GM19395 (cell line): ENCODE data around the gene FBLN1.
"Not testable (repeated sequence)": the region's sequence is repeated elsewhere in the genome, so short reads cannot be mapped to it uniquely, and the experiment has no call there.

Experiments used
- ATAC-seq: cut with Tn5 transposase; IDR thresholded peaks from one replicate; pipeline ENCODE4 v1.9.1; 2021; ENCODE audit warnings: mild to moderate bottlenecking, moderate library complexity; ENCODE audit not compliant: unreplicated experiment

FBLN1 gene

DNA sequence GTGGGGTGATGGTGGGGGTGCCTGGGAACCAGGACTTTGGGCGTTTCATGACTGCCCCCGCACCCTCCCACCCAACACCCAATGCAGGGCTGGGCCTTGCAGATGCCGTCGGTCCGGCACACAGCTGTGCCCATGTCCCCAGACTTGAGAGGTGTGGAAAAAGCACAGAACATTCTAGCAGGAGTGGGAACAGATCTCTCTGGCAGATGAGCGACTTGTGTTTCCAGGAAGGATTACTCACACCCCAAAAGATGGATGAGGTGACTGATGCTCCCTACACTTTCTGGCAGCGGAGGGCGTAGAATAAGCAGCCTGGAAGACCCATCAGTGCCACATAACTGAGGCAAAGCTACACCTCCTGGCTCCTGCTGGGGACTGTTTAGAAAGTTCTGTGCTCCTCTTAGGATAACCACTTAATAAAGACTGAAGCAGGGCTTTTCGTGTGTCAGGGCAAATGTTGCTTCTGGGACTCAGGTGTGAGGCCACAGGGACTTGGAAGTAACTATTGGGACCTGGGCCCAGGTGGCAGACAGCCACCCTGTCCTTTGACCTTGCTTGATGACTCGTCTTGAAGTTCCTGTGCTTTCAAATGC is 24.2 kb downstream of the FBLN1 start:
- no peak for ATAC-seq

DNA sequence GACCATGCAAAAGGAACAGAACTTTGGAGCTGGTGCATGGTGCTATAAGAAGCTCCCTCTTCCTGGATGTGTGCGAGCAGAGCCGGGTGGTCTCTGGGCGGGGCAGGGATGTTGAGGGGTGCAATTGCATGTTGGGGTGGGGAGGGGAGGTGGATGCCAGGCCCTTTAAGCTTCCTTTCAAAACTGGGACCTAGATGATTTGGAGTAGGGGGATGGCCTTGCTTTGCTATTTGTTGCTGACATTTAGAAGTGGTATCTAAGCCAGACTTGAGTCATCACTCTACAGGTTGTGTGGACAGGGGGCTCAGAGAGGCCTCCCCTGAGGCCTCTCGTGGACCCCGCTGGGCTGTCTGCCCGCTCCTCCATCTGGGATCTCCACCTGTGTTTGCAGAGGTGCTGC is 24.8 kb downstream of the FBLN1 start:
- ATAC-seq = no peak

DNA sequence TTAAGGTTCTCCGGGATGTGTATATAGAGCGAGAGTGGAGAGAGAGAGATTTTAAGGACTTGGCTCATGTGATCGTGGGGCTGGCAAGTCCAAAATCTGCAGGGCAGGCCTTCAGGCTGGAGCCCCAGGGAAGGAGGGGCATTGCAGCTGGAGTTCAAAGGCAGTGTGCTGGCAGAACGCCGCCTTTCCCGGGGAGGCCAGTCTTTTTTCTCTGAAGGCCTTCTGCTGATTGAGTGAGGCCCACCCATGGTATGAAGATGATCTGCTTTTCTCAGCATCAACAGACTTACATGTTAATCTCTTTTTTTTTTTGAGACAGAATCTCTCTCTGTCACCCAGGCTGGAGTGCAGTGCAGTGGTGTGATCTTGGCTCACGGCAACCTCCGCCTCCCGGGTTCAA is 25.4 kb downstream of the FBLN1 start:
- no peak for ATAC-seq

DNA sequence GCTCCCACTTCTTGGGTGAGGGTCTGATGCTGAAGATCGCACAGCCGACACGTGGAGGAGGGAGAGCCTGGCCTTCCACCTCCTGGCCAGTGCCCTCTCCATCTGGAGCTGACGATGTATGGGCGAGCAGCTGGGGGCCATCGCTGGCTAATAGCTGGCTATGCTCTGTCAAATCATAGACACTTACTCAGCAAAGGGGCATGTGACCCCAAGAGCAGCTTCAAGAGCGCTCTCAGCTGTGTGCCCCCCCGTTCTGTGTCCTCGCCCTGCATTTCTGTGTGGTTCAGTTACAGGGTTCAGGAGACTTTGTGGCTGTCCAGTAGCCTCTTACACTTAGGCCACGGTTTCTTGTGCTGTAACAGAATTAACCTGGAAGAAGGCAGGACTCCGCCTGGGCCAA is 26.4 kb downstream of the FBLN1 start:
- ATAC-seq = no peak

DNA sequence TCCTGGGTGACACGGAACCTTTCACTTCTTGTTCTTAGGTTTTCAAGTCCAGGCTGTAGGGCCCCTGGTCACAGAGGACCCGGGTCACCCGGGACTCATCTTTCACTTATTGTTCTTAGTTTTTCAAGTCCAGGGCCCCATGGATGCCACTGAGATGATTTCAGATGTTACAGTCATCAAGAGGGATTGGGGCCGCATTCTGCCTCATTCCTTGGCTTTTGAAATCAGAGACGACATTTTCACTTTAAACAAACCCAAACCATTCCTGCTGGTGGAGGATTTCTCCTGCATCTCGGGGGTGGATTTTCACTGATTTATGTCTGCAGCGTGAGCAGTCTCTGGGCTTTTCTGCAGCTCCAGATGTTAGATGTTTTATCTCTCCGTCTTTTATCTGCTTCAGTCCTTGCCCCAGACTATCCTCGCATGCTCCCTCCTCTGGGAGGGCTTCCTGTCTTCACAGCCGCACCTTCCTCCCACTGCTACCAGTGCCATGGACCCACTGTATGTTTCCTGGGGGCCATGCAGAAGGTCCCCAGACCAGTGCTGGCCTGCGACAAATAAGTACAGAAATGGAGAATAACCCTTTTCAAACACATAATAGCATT is 27.4 kb downstream of the FBLN1 start:
- no peak for ATAC-seq

DNA sequence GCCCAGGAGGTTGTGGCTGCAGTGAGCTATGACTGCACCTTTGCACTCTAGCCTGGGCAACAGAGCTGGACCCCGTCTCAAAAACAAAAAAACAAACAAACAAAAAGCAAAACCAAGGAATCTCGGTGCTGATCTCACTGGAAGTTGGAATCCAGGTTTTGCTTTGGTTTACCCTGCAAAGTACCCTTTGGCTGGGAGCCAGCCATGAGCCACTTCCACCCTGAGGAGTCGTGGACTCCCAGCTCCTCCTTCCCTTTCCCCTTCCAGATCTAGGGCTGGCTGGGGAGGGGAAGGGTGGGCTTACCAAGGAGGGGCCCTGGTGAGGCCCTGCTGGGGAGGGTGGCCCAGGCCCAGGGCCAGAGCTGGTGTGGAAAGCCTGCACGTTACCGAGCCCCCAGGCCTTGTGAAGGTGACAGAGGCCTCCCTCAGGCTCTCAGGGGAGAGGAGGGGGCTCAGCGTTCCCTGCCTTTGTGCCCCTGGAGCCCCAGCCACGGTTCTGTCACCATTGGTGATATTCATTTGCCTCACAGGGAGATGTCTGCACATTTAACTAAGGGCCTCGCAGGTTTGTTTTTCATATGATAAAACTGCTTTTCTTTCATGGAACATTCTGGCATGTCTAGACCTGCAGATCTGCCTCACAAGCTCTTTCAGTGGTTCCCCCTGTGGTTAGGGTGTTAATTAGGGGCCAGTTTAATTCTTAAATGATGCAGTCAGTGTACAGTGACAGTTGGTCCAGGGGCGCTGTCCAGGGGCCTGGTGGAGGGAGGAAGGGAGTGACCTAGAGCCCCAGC is 29.0 kb downstream of the FBLN1 start:
- no peak for ATAC-seq

DNA sequence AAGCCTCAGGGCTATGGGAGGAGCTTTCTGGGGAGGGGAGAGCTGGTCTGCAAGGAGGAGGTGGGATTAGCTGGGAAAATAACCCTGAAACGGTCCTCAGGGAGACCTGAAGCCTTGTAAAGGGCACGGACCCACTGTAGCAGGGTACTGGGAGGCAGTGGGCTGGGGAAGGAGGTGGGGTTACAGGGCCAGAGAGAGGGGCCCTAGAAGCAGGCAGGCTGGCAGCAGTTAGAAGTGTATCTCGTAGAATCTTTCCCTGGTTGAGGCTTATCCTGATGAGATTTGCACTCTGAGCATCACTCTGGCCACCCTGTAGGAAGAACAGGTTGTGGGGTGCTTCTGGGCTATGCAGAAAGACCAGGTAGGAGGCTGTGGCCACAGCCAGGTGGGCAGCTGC is 29.6 kb downstream of the FBLN1 start:
- ATAC-seq = no peak

DNA sequence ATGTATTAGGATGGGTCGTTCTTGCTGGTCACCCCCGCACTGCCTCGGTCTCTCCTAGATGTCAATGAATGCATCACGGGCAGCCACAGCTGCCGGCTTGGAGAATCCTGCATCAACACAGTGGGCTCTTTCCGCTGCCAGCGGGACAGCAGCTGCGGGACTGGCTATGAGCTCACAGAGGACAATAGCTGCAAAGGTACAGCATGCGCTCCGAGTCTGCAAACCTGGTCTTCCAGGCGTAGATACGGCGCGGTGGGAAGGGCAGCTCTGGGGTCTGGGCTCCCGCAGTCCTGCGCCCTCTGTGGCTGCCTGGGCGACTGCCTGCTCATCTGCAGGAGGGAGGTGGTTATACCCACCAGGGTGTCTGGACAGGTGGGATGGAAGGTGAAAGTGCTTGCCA is 31.0 kb downstream of the FBLN1 start:
- no peak for ATAC-seq

DNA sequence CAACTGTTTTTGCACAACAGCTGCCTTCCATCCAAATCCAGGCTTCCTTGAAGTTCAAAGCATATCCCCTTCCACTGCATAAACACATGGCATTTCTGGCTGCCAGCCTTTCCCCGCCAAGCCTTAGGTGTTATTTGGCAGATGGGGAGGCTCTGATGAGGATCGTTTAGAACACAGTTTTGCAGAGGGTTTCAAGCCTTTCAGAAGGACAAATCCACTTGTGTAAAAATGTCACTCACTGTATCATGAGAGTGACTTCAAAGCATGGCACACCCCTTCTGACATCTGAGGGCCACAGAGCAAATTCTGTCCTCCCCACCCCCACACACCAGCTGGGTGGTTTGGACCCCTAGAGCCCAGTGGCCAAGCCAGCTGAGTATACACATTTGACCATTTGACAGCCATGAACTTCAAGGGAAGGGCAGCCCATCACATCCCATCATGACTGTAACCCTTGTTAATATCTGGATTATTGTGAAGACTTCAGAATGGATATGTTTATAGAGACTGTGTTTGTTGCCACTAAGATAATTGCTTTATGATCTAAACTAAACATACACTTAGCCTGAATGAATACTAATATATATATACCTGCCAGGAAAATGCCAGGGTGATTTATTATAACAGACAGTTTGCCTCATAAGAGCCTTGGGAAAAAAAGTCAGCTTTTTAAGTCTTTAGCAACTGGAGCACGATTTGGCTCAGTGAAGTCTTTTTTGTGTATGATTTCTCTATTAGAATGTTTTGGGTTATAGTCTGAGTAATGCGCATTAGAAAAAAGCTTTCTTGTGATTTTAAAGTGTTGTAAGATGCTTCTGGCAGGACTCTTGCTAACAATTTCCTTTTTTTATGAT is 31.9 kb downstream of the FBLN1 start:
- ATAC-seq = no peak

DNA sequence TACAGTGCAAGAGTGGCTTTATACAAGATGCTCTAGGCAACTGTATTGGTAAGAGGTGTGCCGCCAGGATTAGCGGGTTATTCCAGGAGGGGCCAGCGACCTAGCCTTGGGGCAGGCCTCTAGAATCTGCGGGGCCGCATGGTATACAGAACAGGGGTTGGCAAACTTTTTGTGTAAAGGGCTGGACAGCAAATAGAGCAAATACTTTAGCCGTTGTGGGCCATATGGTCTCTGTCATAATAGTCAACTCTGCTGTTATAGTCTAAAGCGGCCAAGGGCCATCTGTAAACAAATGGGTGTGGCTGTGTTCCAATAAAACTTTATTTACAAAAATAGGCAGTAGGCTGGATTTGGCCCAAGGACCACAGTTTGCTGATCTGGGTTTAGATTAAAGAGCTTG is 32.6 kb downstream of the FBLN1 start:
- no peak for ATAC-seq

DNA sequence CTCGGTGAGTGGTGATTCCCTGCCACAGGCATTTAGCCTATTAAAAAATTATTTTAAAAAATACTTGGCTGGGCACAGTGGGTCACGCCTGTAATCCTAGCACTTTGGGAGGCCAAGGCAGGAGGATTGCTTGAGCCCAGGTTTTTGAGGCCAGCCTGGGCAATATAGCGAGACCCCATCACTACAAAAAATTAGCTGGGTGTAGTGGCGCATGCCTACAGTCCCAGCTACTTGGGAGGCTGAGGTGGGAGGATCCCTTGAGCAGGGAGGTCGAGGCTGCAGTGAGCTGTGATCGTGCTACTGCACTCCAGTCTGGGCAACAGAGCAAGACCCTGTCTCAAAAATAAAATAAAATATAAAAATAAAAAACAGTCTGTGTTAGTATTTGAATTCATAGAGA is 33.2 kb downstream of the FBLN1 start:
- not testable (repeated sequence) for ATAC-seq

DNA sequence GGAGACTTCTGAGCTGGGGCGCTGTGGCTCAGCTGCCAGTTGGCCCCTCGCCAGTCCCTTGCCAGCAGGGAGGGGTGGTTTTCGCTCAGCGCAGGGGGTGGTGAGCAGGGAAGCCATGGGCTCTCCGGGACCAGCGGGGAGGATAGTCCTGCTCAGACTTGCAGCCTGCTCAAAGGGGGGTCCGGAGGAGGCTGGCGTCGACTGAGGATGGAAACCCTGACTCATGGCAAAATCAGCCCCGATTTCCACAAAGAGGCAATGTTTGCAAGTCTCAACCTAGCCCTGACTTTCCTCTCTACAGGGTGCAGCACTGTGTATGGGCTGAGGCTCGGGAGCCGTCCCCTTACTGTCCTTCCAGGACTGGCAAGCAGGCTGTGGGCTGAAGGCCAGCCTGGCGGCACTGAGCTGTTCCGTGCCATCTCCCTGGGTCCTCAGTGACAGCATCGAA is 35.1 kb downstream of the FBLN1 start:
- no peak for ATAC-seq

DNA sequence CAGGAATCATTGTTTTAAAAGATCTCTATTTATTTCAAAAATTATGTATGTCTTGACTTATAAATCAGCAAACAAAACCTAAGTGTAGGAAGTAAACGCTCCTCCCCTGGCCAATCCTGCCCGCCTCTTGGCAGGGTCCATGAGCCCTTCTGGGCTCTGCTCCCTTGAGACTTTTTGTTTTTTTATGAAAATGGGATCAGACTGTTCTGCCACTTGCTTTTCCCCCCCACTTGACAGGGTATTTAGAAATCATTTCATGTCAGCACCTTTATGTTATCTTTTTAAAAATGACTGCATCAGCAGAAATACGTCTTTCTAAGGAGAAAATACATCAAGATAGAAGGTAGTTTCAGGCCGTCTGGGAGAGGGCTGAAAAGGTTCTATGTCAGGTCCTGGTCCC is 35.6 kb downstream of the FBLN1 start:
- no peak for ATAC-seq

DNA sequence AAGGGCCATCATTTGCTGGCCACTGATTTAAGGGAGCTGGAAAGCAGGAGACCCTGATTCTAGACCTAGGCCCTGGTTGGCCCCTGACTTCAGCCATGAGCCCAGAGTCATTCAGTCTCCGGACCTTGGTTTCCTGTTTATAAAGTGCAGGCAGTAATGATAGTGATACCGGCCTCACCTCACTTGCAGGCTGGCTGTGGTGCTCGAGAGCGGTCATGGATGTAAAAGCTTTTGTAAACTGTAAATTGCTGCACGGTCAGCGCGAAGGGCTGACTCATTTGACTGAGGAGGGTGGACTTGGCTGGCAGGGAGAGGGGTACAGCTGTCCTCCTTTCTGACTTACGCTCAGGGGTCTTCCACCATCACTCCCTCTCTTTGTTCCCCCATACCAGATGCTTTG is 37.4 kb downstream of the FBLN1 start:
- no peak for ATAC-seq

DNA sequence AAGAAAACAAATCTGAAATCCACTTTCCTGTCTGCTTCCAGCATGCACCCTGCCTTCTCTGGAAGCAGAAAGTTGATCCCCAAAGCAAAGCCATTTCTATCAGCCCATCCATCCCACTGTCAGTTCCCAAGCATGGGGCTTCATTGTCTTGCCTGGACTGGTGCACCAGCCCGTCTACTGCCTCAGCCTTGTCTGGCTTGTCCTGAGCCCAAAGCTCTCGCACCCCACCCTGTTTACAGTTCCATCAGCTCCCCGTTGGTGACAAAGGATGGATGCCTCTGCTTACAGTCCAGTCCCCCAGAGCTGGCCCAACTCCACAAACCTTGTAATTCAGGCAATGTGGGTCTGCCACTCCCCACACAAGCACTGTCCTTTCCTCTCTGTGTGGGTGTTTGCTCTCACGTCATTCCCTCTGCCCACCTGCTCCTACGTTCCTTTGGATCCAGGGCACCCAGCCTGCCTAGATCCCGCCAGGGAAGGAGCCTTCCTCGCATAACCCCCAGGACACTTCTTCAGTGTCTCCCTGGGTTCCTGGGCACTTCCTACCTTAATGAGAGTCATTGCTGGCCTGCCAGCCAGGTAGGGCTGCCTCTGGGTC is 38.8 kb downstream of the FBLN1 start:
- ATAC-seq = no peak

DNA sequence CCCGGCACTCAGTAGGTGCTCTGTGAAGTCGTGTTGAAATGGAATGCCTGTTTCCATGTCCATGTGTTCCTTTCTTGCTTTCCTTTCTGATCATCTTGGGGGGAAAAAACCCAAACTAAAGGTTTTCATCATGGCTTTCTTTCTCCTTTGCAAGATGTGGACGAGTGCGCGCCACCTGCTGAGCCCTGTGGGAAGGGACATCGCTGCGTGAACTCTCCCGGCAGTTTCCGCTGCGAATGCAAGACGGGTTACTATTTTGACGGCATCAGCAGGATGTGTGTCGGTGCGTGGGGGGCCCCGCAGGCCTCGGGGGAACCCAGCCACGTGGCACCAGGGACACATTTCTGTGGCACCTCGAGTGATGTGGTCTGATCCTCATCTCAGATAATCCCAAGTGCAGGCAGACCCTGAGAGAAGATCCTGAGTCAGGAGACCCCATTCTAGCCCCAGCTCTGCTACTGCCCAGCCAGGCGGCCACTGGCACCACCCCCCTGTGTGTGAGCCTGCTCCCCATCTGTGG is 39.4 kb downstream of the FBLN1 start:
- no peak for ATAC-seq

DNA sequence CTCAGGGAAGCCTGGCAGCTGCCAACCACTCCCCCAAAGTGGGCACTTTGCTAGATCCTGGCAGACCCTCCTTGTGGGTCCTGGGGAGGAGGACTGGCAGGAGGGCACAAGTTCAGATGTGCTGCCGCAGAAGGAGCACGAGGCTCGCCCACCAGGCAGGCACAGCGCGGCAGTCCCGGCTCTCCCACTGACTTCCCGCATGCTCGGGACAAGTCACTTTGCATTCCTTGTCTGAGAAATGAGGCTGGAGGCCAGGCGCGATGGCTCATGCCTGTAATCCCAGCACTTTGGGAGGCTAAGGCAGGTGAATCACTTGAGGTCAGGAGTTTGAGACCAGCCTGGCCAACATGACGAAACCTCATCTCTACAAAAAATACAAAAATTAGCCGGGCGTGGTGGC is 40.1 kb downstream of the FBLN1 start:
- ATAC-seq = not testable (repeated sequence)

DNA sequence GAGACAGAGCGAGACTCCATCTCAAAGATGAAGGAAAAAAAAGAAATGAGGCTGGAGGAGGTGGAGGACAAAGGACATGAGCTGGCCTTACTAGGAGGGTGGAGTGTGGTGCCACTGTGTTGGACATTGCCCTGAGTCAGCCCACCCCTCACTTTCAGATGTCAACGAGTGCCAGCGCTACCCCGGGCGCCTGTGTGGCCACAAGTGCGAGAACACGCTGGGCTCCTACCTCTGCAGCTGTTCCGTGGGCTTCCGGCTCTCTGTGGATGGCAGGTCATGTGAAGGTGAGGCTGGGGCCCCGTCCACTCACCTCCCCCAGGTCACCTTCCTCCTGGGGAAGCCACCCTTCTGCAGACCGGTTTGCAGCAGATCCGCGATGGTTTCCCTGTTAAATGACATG is 40.6 kb downstream of the FBLN1 start:
- no peak for ATAC-seq

DNA sequence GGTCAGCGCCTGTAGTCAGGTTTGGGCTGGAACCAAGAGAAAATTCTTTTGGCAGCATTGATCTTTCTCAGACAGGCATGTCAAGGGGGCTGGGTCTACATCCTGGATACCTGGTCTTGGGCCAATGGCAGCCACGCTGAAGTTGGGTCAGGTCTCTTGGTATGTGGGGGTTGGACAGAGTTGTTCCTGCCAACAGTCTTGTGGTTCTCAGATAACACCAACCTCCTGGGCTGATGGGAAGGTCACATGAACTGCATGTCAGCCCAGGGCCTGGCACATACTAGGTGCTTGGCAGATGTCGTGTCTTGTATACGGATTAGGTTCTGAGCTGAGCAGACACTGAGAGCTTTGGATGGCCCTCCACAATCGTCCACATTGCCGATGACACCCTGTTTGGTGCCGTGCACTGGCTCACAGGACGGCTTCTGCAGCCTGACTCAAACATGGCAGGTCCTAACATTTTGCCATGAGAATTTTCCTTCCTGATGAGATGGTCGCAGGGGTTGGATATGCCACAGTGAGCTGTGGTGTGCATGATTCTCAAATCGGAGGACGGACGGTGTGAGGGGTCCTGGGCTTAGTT is 42.0 kb downstream of the FBLN1 start:
- ATAC-seq = no peak

DNA sequence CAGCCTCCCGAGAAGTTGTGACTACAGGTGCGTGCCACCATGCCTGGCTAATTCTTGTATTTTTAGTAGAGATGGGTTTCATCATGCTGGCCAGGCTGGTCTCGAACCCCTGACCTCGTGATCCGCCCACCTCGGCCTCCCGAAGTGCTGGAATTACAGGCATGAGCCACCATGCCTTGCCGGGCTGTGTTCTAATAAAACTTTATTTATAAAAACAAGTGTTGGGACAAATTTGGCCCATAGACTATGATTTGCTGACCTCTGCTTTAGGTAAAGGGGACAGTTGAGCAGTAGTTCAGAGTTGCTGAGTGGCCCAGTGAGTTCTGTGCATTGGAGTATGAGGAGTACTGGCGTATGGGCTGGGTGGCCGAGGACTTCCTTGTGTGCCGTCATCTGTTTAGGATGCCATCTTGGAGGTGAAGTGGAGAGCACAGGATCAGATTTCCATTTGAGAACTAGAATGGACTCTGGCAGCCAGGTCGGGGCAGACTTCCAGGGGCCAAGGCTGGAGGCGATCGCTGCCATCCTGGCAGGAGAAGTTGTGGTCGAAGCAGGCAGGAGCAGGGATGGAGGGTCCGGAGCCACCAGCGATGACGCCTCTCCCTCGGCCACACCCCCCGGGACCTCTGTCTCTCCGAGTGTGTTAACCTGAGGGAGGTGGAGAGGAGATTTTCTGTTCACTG is 43.8 kb downstream of the FBLN1 start:
- no peak for ATAC-seq
